GM18508 (cell line): ENCODE data around the gene ROR1.

Experiments used
- ATAC-seq: cut with Tn5 transposase; IDR thresholded peaks from one replicate; pipeline ENCODE4 v1.9.1; 2021; ENCODE audit warnings: moderate number of reproducible peaks; ENCODE audit not compliant: insufficient read depth, unreplicated experiment

The ROR1 gene

GRCh38 chr1:63984257-63984929, 210.6 kb downstream of the ROR1 start:
- ATAC-seq, result no peak

- no peak for ATAC-seq
These were observed 211.1 kb downstream of the ROR1 start for GRCh38 chr1:63984930-63985290.

DNA sequence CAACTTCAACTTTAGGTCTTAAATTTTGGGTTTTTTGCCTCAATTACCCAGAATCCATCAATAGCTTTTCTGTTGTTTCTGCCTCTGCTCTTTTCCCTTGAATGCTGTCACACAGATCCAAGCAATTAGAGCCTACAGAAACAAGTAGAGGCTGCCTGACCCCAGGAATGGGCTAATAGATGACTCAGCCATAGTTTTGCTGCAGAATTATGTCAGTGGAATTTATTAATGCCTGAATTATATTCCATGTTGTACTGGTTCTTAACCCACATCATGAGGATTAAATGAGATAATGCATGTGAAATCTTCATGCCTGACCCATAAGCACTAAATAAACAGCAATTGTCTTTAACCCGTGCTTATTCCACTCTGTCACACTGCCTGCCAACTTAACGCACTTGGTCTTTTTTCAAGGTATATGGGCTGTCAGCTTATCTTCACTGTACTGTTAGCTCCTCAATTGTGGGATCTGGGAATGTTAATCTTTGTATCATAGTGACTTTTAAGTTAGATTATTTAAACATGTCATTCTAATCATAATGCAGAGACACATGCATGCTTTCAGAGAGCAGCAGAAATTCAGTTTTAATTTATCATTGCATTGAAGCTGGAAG, 213.3 kb downstream of the ROR1 start:
- ATAC-seq, result no peak

- ATAC-seq, result no peak
These were observed 213.8 kb downstream of the ROR1 start for GRCh38 chr1:63987628-63988024.

DNA sequence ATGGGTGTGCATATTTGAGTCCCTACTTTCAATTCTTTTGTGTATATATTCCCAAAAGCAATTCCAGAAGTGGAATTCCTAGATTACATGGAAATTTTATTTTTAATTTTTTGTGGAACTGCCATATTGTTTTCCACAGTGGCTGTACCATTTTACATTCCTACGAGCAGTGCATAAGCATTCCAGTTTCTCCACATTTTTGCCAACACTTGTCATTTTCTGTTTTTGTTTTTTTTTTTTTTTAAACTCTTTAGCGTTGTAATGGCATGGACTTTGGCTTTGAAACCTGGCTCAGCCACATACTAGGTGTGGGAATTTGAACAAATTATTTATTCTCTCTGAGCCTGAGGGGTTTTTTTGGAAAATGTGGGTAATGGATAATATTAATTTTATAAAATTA, 215.1 kb downstream of the ROR1 start:
- ATAC-seq, result no peak

DNA sequence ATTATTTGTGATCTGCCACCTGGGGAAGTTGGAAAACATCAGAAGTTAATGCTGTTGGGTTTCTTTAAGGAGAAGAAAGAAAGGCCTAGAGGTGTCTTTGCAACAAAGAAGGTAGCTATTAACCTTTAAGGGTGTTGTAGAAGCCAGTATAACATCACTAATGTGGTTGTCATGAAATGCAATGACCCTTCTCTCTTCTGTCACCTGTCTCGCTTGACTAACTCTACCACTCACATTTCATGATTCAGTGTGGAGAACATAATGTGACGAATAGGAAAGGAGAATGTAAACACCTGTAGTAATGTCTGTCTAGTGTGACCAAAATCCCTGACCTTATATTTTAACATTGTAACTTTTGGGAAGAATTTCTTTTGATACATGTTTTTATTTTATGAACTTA, 217.9 kb downstream of the ROR1 start:
- ATAC-seq, result no peak

GRCh38 chr1:64000021-64000420, 226.2 kb downstream of the ROR1 start:
- no peak for ATAC-seq

GRCh38 chr1:64001038-64001437, 227.2 kb downstream of the ROR1 start:
- no peak for ATAC-seq

GRCh38 chr1:64004451-64005025, 230.7 kb downstream of the ROR1 start:
- no peak for ATAC-seq

GRCh38 chr1:64005801-64006200, 232.0 kb downstream of the ROR1 start:
- no peak for ATAC-seq

GRCh38 chr1:64006276-64007051, 232.6 kb downstream of the ROR1 start:
- ATAC-seq, result no peak

- no peak for ATAC-seq
These were observed 236.5 kb downstream of the ROR1 start for GRCh38 chr1:64010316-64010715.

- no peak for ATAC-seq
These were observed 239.6 kb downstream of the ROR1 start for GRCh38 chr1:64013395-64013794.

- ATAC-seq, result no peak
These were observed 246.0 kb downstream of the ROR1 start for GRCh38 chr1:64019818-64020217.

DNA sequence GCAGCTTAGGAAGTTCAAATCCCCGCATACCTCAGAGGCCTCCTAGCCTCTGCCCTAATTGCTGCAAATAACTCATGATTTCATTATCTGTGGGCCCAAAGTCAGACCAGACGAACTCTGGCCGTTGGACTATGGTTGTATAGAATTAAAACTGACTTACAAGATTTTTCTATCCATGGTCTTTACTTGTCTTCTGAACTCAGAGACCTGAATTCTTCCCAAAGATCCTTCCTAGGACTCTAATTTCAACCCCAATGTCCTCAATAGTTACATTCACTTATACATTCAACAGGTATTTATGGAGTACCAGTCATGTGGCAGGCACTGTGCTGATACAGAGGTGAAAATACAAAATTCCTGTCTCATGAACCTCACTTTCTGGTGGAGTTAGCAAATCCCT, 247.2 kb downstream of the ROR1 start:
- ATAC-seq, result no peak

GRCh38 chr1:64025051-64025450, 251.2 kb downstream of the ROR1 start:
- no peak for ATAC-seq

- ATAC-seq, result no peak
These were observed 255.2 kb downstream of the ROR1 start for GRCh38 chr1:64029037-64029436.

- ATAC-seq, result no peak
These were observed 256.6 kb downstream of the ROR1 start for GRCh38 chr1:64030411-64030810.

DNA sequence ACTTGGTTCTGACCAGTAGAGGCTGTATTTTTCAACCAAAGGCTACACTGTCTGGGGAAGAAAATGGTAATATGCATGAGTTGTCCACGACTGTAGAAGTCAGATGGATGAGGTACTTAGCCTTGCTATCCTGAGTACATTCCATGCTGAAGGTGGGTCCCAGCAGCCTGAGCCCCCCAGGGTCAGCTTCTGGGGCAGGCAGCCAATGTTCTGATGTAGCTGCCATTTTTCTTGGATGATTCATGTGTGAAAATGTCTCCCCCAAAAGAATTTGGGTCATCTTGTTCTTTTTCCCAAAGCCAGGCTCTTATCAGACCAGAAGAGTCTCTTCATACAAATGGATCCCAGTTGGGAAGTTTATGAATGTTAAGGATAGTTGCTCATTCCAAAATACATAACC, 257.4 kb downstream of the ROR1 start:
- no peak for ATAC-seq

- no peak for ATAC-seq
These were observed 259.9 kb downstream of the ROR1 start for GRCh38 chr1:64033667-64034220.

- no peak for ATAC-seq
These were observed 262.7 kb downstream of the ROR1 start for GRCh38 chr1:64036549-64036948.
